Left lung (tissue), 10 donors: ENCODE results near the gene LSM4. TPM values are rescaled to one million over a fixed set of nuclear protein-coding genes. Genes with fewer than 3 reads are reported as not detected.

Source experiments
- ATAC-seq: fragments of 200-7000 bp; cut with Tn5 transposase; one replicate; pipeline ENCODE4 v1.9.1; 2020; ENCODE audit warnings: moderate library complexity
- DNase-seq, 4 donors: peaks; one replicate each; pipeline ENCODE4 v3.0.0-alpha.2; 2013 to 2020
- H3K27ac ChIP-seq, 2 donors: fragments of 200-600 bp; sonication (generic) in 1 of 2; one replicate each; pipeline versions ENCODE4 v1.5.0 to v1.8.0; 2020 to 2021
- H3K27me3 ChIP-seq, 2 donors: fragments of 200-600 bp; sonication (generic) in 1 of 2; one replicate each; pipeline versions ENCODE4 v1.5.0 to v1.8.0; 2020 to 2021
- H3K36me3 ChIP-seq, 2 donors: fragments of 200-600 bp; sonication (generic) in 1 of 2; one replicate each; pipeline versions ENCODE4 v1.5.0 to v1.8.0; 2020 to 2021
- H3K4me1 ChIP-seq, 2 donors: fragments of 200-600 bp; one replicate each; pipeline ENCODE4 v1.8.0; 2021
- H3K4me3 ChIP-seq, 2 donors: fragments of 200-600 bp; sonication (generic) in 1 of 2; one replicate each; pipeline versions ENCODE4 v1.5.0 to v1.8.0; 2020 to 2021; ENCODE audit warnings: mild to moderate bottlenecking in 1 of 2
- H3K9me3 ChIP-seq, 2 donors: fragments of 200-600 bp; sonication (generic) in 1 of 2; one replicate each; pipeline versions ENCODE4 v1.5.0 to v1.8.0; 2020 to 2021
- CTCF ChIP-seq, 2 donors: fragments of 200-600 bp; sonication (generic) in 1 of 2; IDR thresholded peaks; one replicate each; pipeline versions ENCODE4 v1.5.0 to v1.8.0; 2021; ENCODE audit warnings: antibody characterized with exemption in 2 of 2
- intact Hi-C, 2 donors: fragments of 100-400 bp; cut with DNase I; formaldehyde crosslinking; loops; one replicate each; pipeline versions ENCODE4 v1.11.2 to v1.14.2; 2022
- polyA plus RNA-seq, 6 donors: library from polyadenylated mRNA; unstranded; fragments of 120-200 nt; gene quantifications; one replicate each; pipeline ENCODE4 v1.2.1, GENCODE V29; 2013; ENCODE audit not compliant: insufficient read length in 6 of 6
- total RNA-seq, 2 donors: library from RNA; stranded (reverse); fragmentation: NEBNext Ultra II Directional; extraction: Animal tissue kit (Norgen Biotek cat#: 25700); gene quantifications; one replicate each; pipeline ENCODE4 v1.2.1, GENCODE V29; 2021
- donor health status: DM: no; HTN: yes; CAD: no.
- donor health status: DM: no; HTN: no; CAD: no.

LSM4 gene
- total and polyA plus RNA-seq, 8 donors, result 72.7 to 121 (median 84.8) TPM

- Histone ChIP-seq H3K4me1 (peaks cover 8 to 20% of the 10 kb centered on the region in 2 donors), H3K9me3 (no peaks in the 10 kb centered on the region), H3K27me3 (no peaks in the 10 kb centered on the region), H3K27ac (no peak overlapping the region), H3K4me3 (no peak overlapping the region), H3K36me3 (peaks cover 0 to 84% of the 10 kb centered on the region in 2 donors)
- ATAC-seq (no peak), DNase-seq (no peak)
- no peak for TF ChIP-seq CTCF (IDR thresholded peaks at IDR 0.05)
- intact Hi-C loops, result no loop called here
These were observed 12.6 kb downstream of the LSM4 start for GRCh38 chr19:18310118-18310909.

GRCh38 chr19:18309525-18310064, 13.3 kb downstream of the LSM4 start:
- H3K4me1 ChIP-seq, result peaks cover 14 to 28% of the 10 kb centered on the region in 2 donors
- H3K4me3 ChIP-seq, result no peak overlapping the region
- intact Hi-C loops, result no loop called here
- peaks cover 0 to 82% of the 10 kb centered on the region in 2 donors for H3K36me3 ChIP-seq
- no peak for ATAC-seq
- no peak for DNase-seq
- H3K27me3 ChIP-seq, result no peaks in the 10 kb centered on the region
- no peak overlapping the region for H3K27ac ChIP-seq
- no peaks in the 10 kb centered on the region for H3K9me3 ChIP-seq
- no peak for TF ChIP-seq CTCF (IDR thresholded peaks at IDR 0.05)

GRCh38 chr19:18308948-18309325, 13.9 kb downstream of the LSM4 start:
- DNase-seq (no peak), ATAC-seq (no peak)
- Histone ChIP-seq H3K4me1 (peaks cover 16 to 33% of the 10 kb centered on the region in 2 donors), H3K4me3 (no peak overlapping the region), H3K27me3 (no peaks in the 10 kb centered on the region), H3K27ac (peak overlapping the region in 1 of 2 donors; percentile 13), H3K9me3 (no peaks in the 10 kb centered on the region), H3K36me3 (peaks cover 0 to 75% of the 10 kb centered on the region in 2 donors)
- intact Hi-C loops, result no loop called here
- TF ChIP-seq CTCF (IDR thresholded peaks at IDR 0.05), result no peak

GRCh38 chr19:18308051-18308947, 14.6 kb downstream of the LSM4 start:
- no peak for TF ChIP-seq CTCF (IDR thresholded peaks at IDR 0.05)
- Histone ChIP-seq H3K4me3 (no peak overlapping the region), H3K9me3 (no peaks in the 10 kb centered on the region), H3K27me3 (no peaks in the 10 kb centered on the region), H3K4me1 (peaks cover 17 to 36% of the 10 kb centered on the region in 2 donors), H3K36me3 (peaks cover 0 to 69% of the 10 kb centered on the region in 2 donors), H3K27ac (peak overlapping the region in 1 of 2 donors; percentile 13)
- intact Hi-C loops, result no loop called here
- DNase-seq (no peak), ATAC-seq (no peak)
